HTR-8/SVneo (cell line): Measurements from ENCODE around the gene CADM3.

ENCODE experiments used
- DNase-seq: peaks from one replicate; pipeline ENCODE4 v3.0.0; 2011; ENCODE audit warnings: low spot score, mixed read lengths; ENCODE audit not compliant: insufficient read length
- FAIRE-seq: peaks from 2 replicates; lab custom pipeline; 2011; peaks lifted over from hg19 to GRCh38; lab: Jason Lieb, UNC

The CADM3 gene

DNA sequence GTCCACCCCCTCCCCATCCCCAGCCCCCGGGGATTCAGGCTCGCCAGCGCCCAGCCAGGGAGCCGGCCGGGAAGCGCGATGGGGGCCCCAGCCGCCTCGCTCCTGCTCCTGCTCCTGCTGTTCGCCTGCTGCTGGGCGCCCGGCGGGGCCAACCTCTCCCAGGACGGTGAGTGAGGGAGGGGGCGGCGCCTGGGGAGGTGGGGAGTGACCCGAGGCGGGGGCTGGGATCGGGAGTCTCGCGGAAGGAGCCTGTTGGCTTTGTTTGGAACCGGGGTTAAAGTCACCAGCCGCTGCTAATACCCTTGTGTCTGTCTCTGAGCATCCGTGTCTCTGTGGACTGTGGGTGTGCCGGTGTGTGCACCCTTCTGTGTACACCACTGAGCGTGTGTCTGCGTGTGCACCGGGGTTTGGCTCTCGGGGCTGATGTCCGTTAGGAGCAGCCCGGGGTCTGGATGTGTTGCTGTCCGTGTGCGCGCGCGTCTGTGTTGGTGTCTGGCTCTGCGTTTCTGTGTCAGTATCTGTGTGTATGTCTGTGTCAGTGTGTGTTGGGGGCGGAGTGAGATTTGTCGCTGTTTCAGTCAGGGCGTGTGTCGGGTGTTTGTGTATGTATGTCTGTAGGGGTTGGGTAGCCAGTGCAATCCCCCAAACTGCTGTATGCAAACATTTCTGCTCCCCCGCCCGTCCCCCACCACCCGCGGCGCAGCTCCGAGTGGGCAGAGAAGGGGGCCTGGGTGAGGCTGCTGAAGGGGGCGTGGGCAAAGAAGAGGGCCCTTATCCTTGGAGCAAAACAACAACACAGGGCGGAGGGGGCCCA lies 480 bp downstream of the CADM3 start:
- FAIRE-seq: no peak
- no peak for DNase-seq

DNA sequence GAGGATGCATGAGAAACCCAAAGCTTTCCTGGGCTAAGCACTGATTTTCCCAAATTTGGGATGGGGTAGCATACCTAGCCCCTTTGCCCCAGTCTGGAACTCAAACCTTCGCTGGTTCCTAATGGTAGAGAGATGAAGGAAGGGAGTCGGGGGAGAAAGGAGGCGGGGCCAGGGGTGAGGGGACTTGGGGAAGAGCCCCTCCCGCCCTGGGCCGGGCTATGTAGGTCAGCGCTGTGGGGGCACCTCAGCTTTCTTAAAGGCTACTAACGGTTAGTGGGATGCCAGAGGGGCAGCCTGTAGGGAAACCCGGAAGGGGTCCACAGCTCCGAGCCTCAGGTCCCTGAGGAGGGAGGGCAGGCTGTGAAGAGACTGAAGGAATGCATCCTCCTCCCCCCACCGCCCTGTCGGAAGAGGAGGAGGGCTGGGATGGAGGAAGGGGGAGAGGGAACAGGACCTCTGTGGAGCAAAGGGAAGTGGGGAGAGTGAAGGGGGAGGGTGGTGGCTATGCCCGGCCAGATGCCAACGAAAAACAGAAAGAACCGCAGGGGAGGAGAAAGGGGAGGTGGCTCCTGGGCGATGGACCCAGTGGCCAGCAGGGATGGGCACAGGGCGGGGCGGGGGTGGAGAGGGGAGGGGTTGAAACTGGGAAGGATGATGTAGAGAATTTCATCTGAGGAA lies 1.3 kb downstream of the CADM3 start:
- DNase-seq: no peak
- FAIRE-seq: no peak

DNA sequence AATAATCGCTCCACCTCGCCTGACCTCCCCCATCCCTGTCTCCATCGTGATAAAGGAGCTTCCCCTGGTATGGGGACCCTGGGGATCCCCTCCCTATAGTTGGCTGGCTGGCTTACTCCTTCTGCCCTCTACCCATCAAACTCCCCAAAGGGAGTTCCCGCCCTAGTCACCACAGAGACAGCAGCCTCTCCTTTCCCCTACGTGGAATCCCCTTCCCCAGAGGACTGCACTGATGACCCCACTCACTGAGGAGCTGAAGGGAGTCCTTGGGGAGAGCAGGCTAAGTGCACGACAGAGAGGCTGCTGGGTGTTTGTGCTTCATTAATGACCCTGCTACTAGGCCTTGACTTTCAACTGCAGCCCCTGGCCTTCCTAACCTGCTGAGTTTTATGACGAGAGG lies 1.9 kb downstream of the CADM3 start:
- no peak for FAIRE-seq

DNA sequence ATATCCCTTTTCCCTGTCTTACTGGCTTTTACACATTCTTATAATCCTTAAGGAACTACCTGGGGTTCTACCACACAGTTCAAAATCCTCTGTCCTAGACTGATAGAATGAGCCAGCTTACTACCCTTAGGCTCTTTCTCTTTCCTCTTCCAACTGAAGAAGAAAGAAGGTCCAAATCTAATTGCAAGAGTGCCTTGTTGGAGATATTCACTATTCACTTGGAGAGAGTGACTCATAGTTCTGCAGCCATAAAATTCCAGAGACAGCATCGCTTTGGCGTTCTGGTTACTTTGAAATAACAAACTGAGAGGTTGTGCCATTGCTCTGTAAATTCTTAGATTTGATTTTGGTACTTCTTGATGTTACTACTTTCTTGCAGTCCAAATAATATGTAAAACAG lies 4.2 kb downstream of the CADM3 start:
- DNase-seq (no peak), FAIRE-seq (no peak)

More for the DNA sequence above, 1.9 kb downstream of the CADM3 start:
- no peak for DNase-seq

DNA sequence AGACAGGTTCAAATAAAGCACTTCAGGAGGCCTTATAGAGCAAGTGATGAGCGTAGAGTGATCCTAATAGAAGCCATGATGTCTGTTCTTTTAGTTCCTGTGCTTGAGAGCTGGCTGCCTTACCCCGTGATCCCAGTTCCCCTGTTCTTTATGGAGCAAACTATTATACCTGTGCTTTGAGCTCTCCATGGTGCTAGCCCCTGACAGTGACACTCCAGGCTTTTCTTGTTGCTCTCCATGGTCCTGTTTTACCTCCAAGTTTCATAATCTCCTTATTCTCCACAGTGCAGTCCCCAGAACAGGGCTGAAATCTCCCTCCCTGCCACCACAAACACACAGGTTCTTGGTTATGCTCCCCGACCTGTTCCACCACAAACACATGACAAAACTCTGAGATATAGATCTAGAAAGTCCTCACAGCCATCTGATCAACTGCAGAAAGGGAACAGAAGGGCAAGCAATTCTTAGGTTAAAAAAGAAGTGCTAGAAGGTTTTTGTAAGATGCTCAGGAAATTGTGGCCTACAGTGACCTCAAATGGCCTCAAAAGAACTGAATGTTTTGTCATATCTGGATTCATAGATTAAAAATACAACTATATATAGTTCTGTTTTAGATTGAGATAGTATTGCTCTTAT lies 6.0 kb downstream of the CADM3 start:
- FAIRE-seq (no peak), DNase-seq (peak; percentile 48)

DNA sequence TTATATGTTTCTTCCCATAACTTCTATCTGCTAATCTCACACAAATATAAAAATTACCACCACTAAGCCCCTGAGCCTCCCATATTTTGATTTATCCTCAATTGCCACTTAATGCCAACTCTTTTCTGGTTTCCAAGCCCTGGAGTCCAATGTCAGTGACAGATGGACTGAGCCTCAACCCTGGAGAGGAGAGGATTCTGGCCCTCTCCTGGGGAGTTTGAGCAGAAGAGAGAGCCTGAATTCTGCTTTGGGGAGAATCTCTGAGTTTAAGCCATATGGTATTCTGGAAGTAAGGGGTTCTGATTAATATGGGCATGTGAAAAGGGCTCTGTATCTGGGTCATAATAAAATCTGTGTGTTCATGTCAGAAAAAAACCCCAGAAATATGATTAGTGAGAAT lies 8.5 kb downstream of the CADM3 start:
- DNase-seq: no peak
- no peak for FAIRE-seq

DNA sequence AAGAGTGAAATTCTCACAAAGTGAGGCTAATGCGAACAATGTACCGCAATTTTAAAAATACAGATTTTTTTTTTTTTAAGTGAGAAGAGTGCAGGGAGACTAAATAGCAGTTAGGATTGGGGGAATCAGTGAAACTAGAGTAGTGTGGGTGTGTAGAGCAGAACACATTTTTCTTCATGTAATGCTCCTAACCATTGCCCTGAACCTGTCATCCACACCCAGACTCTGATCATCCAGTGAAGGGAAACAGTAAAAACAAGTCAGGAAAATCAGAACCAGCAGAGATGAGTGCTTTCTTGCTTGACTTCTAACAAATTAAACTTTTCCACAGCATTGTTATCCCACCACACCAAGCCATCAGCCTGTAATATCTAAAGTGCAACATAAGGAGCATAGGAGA lies 9.1 kb downstream of the CADM3 start:
- FAIRE-seq: no peak

DNA sequence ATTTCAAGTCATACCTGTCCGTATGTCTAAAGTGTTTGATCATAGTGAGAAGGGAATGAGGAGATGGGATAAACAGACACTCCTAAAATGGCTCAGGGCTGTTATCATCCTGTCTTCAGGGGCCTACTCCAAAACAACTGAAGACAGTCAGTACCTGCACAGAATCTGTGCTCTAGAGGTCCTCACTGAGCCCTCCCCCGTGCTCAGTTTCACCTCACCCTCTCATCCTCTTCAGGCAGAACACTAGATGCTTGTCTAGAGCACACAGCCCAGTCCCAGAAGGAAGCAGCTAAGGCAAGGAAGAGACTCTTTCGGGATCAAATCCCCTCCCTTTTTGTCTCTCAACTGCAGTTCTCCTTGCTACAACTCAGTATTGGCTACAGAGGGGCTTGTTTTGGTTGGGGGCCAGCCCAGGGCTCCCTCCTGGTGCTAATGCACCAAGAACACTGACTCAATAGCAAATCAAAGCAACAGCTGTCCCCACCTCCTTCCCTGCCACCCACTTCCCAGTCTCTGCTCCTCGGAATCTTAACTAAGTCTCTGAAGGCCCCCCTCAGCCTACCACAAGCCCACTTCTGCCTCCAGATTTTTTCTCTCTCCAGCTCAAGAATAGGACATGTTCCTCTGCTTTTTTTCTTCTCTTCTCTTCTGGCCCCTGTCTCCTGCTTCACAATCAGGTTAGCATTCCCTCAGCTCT lies 10.1 kb downstream of the CADM3 start:
- FAIRE-seq (no peak), DNase-seq (no peak)

More for the DNA sequence above, 9.1 kb downstream of the CADM3 start:
- DNase-seq: no peak

DNA sequence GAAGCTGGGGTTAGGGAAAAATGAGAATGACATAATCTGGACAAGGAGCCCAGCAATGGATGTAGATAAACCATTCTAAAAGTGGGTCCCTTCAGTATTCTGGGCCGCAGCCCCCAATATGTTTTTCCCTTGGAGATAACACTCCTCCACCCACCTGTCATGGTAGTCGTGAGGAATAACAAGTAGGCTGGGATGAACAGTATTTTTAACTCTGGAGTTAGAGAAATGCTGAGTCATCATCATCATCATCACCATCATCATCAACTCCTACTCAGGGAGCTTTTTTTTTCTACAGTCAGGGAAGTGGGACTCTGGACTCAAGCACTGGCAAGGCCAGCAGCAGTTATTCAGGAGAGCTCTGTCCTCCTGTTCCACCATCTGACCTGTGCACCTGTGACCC lies 12.8 kb downstream of the CADM3 start:
- DNase-seq: no peak

DNA sequence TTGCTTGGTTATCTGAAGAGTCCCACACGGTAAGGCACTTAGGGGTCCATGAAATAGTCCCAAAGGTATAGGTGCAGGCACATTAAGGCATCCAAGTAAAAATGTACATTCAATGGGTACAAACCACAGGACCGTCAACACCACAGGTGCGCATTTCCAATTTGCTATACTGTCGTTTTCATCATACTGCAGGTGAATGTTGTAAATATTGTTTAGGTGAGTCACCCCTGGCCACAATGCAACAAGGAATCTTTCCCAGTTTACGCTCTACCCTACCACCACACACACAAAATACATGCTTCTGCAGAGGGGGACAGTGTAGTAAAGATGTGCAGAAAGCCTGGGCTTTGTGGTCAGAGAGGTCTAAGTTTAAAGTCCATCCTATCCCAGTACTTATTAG lies 13.7 kb downstream of the CADM3 start:
- DNase-seq (no peak), FAIRE-seq (no peak)

More for the DNA sequence above, 12.8 kb downstream of the CADM3 start:
- no peak for FAIRE-seq

DNA sequence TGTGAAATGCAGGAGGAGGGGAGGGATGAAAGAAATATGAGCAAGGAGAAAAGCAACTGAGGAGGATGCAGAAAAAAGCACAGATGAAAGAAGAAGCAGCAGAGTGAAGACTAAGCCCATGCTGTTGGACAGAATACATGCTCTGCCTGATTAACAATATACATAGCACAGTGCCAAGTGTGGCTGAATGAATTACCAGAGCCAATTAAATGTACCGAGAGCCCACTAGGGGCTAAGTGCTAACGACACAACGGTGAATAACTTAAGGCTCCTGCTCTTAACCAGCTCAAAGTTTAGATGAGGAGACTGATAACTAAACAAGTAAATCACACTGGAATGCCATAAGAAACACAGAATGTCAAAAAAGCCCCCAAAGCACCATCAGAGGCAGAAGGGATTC lies 15.6 kb downstream of the CADM3 start:
- FAIRE-seq: no peak
- no peak for DNase-seq

DNA sequence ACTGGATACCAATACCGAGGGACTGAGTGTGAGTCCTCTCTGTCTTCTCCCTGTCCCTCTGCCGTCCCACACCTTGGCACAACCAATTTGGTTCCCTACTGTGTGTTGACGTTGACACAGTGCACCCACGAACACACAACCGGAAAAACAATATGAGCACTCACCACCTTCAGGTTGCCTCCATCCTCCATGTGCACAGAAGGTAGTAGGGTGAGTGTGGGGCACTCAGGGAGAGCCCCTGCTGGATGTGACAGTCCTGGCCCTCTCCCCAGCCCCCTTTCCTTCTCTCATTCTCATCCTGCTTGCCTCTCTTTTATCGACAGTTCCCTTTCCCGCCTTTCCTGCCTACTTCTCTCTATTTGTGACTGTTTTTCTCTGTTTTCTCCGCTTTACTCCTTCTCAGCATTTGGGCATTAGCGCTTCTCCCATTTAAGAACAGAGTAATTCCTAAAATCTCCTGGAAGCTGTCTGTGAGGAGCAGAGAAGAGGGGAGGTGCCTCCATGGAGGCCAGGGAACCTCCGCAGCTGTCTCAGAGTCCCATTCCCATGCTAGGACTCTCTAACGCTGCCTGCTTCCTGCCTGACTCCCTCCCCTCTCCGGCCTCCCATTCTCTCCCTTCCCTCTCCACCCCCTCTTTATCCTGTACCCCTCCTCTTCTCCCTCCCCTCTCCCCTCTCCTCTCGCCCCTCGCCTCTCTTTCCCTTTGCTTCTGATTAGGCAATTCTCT lies 16.4 kb downstream of the CADM3 start:
- no peak for FAIRE-seq

DNA sequence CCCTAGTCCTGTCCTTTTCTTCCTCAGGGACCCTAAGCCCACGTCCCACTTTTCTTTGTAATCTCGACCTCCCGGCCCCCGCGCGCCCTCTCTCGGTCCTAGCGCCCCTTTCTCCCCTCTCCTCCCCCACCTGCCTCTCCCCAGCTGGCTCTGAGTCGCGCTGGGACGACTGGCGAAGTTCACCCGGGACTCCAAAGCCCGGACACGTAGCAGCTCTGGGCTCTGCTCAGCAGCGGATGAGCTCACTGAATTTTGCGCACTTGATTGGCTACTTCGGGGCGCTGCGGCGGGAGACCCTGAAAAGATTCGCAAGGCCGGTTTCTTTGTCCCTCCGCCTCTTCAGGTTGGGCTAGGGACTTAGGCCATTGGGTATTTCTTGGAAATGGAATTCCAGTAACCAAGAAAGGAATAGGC lies 17.0 kb downstream of the CADM3 start:
- FAIRE-seq: no peak
- DNase-seq: peak; percentile 51

More for the DNA sequence above, 16.4 kb downstream of the CADM3 start:
- DNase-seq: no peak

DNA sequence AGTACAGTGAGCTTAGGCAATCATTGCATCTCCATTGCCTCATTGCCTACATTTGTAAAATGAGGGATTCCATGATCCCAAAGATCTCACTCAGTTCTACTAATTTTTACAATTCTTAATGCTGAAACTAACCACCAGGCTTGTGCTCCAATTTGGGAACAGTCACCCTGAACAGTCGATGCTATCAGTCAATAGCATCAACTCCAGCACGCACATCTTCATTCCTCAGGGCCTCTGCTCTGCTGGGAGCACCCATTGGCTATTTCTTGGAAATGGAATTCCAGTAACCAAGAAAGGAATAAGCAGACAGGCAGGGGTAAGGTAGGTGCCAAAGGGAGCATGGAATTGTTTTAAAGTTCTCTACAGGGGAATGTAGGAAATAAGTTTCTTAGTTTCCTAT lies 19.0 kb downstream of the CADM3 start:
- no peak for FAIRE-seq
- DNase-seq: no peak

DNA sequence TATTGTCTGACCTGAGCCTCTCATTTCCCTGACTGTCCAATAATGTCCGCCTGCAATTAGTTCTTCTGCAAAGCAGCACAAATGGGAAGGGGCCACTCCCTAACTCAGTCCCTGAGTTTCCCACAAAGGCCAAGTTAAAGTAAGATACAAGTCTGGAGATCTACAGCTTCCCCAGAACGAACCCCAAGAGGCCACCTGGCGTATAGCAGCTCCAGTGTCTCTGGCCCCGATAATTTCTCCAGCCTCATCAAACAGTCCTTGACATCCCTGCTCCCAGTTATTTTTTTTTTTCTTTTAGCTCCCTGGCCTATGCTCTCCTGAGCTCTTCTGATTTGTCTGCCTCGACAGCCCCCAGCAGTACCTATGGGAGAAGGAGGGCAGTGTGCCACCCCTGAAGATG lies 25.1 kb downstream of the CADM3 start:
- FAIRE-seq (no peak), DNase-seq (no peak)

DNA sequence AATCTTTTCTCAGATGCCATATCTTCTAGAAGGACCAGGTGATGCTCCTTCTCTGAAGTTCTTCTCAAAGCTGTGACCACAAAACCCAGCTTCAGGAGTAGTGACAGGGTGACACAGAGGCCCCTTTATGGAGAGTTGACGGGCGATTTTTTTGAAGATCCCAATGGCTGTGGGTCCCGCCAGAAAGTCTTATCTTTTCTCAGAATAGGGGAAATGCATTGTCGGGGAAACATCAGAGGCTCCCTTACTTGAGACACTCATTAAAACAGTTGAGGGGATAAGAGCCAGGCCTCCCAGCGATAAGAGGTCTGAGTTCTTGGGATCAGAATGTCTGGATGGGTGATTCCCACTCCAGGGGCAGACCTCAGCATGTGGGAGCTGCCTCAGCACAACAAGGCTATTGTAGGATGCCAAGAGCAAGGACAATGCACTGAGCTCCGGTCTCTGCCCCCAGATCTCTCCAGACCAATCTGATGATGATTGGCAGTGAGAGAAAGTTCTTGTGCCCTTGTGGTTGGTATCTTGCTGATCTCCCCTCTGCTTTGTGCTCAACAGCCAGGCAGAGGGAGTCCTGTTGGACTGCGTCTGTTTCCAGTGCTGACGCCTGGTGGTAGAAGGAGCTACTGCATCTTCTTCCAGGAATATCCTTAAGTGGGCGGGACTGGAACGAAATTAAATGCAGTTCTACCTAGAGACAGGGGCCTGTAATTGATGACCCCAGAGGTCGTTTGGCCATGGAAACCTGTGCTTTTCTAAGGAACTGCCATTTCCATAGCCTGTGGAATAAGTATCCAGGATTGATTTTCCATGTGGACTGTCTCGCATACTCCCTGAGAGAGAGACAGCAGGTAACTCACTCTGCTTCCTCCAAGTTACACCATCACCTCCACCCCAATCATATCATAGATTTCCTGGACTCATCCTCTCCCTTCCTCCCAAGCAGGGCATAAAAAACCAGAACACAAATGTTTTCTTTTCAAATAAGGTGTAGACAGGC lies 26.4 kb downstream of the CADM3 start:
- DNase-seq: peak; percentile 48
- FAIRE-seq: peak; percentile 31

DNA sequence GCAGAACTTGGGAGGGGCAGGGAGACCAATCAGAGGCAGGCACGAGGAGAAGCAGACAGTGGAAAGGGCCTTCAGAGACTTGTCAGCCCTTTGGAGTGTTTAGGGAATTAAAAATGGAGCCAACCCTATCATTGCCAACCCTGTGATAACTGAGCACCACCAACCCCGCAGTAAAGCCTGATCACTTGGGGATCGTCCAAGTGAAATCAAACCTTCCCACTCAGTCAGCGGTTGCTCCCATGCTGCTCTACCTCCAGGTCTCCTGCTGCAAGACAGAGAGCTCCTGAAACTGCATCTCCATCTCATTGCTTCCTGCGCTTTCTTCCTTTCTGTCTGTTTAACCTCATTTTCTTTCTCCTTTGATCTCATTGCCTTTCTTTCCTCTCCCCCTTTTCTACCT lies 28.5 kb downstream of the CADM3 start:
- DNase-seq: no peak
- no peak for FAIRE-seq

DNA sequence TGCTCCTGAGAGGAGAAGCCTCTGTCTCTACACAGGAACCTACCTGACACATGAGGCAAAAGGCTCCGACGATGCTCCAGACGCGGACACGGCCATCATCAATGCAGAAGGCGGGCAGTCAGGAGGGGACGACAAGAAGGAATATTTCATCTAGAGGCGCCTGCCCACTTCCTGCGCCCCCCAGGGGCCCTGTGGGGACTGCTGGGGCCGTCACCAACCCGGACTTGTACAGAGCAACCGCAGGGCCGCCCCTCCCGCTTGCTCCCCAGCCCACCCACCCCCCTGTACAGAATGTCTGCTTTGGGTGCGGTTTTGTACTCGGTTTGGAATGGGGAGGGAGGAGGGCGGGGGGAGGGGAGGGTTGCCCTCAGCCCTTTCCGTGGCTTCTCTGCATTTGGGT lies 29.4 kb downstream of the CADM3 start:
- DNase-seq (no peak), FAIRE-seq (no peak)

DNA sequence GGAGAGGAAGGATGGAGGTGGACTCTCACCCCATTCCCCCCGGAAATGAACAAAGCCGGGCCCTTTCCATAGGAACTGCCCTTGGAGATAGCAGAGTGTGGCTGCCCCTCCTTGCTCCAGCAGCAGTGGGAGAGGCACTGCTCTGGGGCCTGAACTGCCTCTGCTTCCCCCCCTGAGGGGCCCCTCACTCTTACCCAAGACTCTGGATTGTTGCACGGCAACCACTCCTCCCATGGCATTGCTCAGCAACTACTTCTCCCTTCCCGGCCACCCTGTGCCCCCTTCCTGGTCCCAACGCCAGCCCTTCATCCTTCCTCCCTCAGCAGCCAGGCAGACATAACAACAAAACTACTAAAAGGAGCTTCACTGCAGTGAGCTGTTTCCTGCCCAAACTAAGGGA lies 30.2 kb downstream of the CADM3 start:
- no peak for FAIRE-seq
- DNase-seq: no peak
